Measurements from ENCODE around the gene HSPB6.

HSPB6 gene

DNA sequence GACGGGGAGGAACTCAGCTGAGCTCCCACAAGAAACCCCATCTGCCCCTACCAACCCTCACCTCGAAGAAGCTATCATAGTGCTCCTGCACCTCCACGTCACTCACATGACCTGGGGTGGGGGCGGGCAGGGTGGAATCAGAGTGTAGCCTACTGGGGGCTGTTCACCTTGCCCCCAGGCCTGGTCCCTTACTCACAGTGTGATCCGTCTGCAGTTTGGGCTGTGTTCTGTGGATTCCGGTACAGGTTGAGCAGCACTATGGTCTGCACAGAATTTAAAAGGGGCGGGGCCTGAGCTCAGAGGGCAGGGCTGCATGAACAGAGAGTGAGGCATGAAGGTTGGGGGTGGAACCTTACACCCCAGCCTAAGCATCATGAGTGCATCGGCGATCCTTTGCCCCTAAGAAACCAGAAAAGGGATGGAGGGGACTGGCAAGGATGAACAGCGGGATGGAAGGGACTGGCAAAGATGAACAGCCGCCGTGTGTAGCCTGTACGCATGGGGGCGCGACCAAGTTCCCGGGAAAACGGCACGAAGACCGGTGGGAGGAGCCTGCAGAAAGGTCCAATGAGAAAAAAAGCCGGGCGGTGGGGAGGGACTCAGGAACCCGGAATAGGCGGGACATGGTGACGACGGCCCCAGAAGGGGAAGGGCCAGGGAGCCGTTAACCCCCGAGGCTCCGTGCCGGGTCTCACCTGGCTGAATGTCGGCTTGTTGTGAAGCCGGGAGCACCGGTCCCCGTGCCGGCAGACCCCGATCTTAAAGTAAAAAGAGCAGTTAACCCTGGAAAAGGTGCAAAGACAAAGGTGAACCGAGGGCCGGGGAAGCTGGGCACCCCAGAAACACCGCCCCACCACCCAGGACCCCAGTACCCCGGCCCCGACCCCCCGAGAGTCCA, 12.2 kb downstream of the HSPB6 start:
- DNase-seq (ENCODE audit: low spot score): peak; percentile 86

DNA sequence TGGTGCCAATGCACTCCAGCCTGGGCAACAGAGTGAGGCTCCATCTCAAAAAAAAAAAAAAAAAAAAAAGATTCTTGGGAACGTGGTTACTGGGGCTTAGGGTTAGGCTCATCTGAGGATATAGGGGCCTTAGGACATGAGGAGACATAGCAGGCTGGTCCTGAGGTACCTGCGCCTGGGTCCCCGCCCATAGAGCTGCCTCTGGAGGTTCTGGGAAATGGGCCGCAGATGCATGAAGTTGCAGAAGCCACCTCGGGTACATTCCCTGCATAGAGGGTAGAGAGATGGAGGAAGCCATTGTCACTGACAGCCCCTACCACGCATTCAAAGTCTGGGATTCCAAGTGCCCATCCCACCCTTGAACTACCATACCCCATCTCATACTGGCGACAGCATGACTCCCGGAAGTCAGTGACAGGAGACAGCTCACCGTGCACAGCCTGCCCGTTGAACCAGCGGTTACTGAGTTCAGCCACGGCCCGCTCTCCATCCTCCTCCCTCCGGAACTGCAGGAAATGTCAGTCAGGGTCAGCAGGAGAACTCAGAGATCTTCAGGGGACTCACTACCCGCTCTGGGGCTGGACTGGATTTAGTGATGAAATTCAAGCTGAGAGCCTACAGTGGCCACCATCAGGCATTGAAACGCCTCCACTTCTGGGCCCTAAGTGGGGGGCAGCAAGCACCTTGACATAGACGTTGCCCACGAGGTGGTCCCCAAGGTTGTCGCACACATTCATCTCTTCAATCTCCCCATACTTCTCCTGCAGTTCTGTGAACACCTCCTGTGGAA, 13.0 kb downstream of the HSPB6 start:
- DNase-seq (ENCODE audit: low spot score): no peak

DNA sequence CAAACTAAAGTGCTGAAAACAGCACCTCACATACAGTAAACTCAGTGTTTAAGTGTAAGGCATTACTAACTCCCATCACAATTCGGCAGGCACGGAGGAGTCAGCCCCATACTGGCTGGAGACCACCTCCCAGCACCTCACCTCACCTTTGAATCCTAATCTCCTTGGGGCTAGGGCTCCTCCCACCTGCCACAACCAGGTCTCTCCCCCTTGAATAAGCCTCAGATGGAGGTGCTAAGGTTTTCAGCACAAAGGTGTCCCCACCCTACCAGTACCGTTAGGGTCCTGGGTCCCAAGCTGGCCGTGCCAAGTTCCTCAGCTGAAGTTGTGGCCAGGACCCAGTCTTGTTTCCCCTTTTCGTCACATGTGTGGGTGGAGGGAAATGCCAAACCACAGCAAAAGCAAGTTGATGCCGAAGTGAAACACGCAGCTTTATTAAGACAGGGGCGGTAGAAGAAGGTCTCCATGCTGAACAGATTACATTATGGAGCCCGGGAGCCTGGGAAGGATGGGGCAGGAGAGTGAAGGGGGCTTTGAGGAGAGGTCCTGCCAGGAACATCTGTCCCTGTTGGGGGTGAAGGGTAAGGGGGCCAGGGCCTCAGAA, 14.6 kb downstream of the HSPB6 start, which contains the start of gene IGFLR1:
IGFLR1 (minus strand) TSS at position 332 of the 604 bp plus-strand sequence. CDS start 1,272 bp downstream, outside the sequence.
- peak; percentile 58 for DNase-seq (ENCODE audit: low spot score)

DNA sequence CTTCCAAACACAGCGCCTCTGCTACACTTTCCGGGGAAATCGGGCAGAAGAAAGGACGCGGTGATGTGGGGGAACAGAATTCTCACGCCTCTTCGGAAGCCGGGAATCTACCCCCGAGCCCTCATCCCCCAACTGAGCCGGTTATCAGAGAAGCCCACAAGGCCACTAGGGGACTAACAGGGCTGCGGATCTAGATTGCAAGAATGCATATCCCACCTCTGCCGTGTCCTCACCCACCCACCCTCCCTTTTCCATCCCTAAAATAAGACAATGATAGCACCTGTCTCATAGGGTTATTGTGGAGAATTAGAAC, 15.7 kb downstream of the HSPB6 start:
- no peak for DNase-seq (ENCODE audit: low spot score)

DNA sequence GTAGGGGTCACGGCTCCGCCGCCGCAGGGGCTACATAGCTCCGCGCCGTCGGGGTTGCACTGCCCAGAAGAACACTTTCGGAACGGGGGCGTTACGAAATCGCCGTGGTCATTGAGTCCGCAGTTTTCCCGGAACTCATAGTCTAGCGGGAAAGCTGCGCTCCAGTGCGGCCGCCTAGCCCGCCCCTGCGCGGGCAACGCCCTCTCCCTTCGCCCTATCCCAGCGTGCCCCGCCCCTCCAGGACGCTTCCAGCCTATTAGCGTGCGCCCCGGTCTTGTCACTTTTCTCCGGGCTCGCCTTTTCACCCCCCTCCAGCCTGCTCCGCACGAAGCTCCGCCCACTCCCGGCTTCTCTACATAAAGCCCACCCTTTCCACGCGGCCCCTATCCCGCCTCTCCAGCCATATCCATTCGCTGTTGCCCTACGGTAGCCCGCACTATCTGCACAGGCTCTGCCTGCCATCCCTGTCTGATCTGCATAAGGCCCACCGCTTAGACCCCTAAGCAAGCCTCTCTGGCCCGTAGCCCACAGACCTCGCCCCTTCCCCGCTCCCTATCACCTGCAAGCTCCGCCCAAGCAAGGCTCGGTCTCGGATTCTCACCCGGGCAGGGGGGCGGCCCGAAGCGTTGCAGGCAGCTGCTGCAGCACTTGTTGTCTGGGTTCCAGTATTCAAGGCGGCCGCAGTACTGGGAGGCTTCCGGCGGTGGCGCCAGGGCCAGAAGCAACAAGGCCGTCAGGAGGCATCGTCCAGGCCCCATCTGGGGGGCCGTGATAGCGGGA, 16.2 kb downstream of the HSPB6 start:
- DNase-seq (ENCODE audit: low spot score): peak; percentile 98

DNA sequence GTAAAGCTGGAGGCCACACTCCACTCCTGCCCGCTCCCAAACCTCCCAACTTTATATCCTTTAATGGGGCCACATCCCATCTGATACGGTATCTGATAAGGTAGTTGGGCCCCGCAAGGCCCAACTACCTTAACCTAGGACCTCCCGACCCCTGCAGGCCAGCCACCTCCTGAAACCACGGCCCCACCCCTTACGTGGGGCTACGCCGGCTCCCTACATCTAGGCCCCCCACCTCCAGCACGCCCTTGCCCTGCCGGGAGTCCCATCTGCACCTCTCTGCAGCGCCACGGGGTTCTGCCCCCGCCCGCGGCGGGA, 16.8 kb downstream of the HSPB6 start:
- no peak for DNase-seq (ENCODE audit: low spot score)

DNA sequence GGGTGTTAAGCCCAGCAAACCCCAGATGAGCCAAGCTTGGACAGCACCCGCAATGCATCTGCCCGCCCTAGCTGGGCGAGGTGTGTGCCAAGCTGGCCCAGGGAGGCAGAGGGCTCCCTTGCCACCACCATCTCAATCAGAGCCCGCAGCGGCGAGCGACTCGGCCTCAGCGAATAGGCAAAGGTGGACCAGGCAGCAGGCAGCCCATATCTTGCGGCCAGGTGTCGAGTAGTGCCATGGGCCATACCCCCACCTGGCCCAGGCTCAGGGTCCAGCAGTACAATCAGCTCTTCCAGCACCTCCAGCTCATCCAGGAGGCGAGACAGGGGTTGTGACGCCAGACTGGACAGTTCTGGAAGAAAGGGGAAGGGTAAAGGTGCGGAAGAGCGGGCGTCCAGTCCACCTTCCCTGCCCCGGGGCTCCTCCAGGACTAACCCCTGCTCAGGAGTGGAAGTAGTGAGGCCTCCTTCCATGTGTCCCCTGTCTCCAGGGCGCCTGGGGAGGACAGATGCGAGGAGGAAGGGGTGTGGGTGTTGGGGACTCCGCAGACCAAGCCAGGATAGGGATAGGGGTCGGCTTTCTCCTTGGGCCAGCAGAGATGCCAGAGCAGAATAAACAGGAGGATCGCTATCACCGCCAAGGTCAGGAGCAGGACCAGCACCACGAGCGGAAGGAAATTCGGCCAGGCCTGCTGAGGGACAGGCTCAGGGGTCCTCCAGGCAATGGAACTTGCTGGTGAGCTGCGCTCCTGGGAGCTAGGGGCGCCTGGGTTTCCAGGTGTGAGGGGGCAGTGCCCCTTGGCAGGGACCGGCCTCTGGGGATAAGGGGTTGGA, 17.3 kb downstream of the HSPB6 start:
- no peak for DNase-seq (ENCODE audit: low spot score)

DNA sequence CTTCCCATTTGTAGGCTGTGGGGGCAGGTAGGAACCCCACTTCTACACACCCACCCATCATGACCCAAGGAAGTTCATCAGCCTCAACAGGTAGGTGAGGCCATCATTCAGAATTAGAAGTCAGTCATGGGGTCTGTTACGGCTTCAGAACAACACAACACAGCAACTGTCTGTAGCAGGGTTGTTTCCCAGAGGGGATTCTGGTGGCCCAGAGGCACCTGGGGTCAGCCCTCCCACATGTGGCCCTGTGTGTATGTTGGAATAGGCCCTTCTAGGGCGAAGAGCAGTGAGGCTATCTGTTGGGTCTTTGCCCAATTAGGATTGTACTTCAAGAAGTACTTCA, 18.0 kb downstream of the HSPB6 start:
- no peak for DNase-seq (ENCODE audit: low spot score)

DNA sequence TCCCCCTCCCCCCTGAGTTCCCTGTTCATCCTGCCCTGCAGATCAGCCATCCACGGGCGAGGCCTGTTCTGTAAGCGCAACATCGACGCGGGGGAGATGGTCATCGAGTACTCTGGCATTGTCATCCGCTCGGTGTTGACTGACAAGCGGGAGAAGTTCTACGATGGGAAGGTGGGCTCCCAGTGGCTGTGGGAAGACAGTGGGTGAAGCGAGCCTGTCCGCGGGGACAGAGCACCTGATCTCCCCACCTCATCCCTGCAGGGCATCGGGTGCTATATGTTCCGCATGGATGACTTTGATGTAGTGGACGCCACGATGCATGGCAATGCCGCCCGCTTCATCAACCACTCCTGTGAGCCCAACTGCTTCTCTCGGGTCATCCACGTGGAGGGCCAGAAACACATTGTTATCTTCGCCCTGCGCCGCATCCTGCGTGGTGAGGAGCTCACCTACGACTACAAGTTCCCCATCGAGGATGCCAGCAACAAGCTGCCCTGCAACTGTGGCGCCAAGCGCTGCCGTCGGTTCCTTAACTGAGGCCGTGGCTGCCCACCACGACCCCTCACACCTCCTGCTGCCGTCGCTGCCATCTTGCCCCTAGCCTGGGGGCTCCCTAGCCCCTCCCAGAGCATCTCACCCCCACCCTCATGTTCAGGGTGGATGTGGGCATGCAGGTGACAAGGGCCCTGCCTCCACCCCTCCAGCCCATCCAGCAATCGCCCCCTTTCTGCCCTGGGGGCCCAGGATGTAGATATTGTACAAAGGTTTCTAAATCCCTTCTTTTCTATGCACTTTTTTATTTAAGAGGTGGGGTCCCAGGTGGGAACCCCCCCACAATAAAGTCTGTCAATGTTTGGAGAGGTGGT, 18.6 kb downstream of the HSPB6 start:
- DNase-seq (ENCODE audit: low spot score): no peak

DNA sequence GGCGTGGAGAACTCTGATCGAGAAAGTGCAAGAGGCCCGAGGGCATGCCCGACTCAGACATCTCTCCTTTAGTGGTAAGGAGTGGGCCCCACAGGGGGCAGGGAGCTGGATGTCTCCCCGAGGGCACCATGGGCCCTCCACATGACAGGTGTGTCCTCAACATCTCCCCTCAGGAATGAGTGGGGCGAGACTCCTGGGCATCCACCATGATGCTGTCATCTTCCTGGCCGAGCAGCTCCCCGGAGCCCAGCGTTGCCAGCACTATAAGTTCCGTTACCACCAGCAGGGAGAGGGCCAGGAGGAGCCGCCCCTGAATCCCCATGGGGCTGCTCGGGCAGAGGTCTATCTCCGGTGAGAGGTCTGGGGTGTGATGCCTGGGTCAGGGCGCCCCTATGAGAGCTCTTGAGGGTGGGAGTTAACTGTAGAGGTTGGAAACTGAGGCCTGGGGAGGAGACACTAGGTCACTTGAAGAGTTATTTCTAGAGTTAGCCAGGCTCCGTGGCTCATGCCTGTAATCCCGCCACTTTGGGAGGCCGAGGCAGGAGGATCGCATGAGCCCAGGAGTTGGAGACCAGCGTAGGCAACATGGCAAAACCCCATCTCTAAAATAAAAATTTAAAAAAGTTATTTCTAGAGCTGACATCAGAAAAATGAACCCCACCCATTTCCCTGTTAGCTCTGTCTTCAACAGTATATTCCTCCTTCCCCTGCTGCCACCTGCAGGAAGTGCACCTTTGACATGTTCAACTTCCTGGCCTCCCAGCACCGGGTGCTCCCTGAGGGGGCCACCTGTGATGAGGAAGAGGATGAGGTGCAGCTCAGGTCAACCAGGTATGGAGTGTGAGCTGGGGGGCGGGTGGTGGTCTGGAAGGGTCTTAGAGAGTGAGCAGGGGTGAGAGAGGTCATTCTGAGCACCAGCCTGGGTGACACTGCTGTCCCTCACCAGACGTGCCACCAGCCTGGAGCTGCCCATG, 19.6 kb downstream of the HSPB6 start:
- peak; percentile 47 for DNase-seq (ENCODE audit: low spot score)

DNA sequence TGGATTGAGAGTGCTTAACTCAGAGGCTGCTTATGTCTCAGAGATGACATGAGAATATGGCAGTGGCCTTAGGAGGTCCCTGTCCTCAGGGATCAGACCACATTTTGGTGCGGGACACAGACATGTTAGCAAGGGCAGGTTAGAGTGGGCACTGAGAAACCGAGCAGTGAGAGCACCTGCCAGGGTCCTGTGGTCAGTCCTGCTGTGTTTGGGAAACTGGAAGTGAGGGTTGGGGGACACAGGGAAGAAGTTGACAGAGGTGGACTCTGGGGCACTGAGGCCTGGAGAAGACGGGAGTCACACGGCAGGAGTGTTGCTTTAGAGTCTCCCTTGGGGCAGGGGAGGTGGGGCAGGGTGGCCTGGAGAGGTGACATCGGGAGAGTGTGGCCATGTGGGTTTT, 21.9 kb downstream of the HSPB6 start:
- no peak for DNase-seq (ENCODE audit: low spot score)

DNA sequence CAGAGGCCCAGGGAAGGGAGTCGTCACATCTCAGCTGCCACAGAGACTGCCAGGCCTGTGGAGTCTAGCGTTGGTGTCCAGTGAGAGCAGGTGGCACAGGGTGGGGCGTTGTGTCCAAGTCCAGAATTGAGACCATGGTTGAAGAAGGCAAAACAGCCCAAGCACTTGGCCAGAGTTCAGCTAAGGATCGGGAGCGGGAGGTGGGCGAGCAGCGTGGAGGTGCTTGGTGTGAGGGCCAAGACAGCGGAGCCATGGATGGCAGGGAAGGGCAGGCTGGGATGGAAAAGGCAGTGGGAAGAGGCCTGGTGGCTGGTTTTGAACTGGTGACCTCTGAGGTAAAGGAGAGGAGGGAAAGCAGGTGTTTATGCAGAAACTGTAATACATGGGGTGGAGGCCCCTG, 22.6 kb downstream of the HSPB6 start:
- no peak for DNase-seq (ENCODE audit: low spot score)

DNA sequence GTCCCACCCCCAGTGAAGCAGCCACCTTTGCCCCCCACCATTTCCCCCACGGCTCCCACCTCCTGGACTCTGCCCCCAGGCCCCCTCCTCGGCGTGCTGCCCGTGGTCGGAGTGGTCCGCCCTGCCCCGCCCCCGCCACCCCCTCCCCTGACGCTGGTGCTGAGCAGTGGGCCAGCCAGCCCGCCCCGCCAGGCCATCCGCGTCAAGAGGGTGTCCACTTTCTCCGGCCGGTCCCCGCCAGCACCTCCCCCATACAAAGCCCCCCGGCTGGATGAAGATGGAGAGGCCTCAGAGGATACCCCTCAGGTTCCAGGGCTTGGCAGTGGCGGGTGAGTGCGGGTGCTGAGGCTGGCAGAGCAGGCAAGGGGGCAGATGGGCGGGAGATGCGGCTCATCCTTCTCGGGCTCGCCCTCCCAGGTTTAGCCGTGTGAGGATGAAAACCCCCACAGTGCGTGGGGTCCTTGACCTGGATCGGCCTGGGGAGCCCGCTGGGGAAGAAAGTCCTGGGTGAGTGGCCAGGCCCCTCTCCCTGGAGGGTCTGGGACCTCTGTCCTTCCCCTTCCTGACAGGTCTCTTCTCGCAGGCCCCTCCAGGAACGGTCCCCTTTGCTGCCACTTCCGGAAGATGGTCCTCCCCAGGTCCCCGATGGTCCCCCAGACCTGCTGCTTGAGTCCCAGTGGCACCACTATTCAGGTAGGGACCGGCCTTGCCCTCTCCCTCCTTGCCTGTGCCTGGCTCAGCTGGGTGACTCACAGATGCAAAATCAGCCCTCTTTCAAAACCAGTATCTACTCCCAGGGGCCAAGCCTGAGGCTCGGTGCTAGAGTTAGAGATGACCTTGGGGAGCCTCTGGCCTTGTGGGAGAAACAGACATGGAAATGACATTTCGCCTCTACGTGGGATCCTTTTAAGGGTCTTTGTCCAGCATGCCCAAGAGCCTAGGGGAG, 23.4 kb downstream of the HSPB6 start:
- DNase-seq (ENCODE audit: low spot score): no peak

DNA sequence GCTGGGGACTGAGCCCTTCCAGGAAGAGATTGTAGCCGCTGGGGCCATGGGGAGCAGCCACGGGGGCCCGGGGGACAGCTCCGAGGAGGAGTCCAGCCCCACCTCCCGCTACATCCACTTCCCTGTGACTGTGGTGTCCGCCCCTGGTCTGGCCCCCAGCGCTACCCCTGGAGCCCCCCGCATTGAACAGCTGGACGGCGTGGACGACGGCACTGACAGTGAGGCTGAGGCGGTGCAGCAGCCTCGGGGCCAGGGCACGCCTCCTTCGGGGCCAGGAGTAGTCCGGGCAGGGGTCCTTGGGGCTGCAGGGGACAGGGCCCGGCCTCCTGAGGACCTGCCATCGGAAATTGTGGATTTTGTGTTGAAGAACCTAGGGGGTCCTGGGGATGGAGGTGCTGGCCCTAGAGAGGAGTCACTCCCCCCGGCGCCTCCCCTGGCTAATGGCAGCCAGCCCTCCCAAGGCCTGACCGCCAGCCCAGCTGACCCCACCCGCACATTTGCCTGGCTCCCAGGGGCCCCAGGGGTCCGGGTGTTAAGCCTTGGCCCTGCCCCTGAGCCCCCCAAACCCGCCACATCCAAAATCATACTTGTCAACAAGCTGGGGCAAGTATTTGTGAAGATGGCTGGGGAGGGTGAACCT, 24.2 kb downstream of the HSPB6 start:
- DNase-seq (ENCODE audit: low spot score): no peak

DNA sequence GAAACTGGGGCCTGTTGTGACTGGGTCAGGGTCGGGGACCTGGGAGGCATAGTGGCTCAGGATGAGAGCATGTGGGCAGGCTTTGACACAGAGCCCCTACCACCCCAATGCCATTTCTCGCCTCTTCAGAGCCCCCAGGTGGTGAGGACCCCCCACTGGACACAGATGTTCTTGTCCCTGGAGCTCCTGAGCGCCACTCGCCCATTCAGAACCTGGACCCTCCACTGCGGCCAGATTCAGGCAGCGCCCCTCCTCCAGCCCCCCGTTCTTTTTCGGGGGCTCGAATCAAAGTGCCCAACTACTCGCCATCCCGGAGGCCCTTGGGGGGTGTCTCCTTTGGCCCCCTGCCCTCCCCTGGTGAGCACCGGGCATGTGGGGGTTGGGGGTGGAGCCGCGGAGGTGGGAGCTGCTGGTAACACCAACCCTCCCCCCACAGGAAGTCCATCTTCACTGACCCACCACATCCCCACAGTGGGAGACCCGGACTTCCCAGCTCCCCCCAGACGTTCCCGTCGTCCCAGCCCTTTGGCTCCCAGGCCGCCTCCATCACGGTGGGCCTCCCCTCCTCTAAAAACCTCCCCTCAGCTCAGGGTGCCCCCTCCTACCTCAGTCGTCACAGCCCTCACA, 24.9 kb downstream of the HSPB6 start:
- no peak for DNase-seq (ENCODE audit: low spot score)

DNA sequence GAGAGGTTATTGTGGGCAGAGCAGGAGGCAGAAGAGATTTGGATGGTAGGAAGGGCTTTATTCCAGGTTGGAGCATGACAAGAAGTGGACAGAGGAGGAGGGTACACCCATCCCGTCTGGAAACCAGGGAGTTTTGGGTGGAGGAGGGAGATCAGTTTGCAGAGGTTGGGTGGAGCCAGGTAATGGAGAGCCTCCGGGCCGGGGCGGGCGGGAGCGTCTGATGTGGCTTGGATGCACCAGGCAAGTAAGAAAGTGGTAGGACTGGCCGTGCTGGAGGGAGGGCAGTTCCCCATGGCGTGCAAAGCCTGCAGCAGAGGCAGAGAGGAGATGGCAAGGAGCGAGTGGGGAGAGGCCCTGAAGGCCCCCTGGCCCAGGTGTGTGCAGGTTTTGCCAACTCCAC, 25.5 kb downstream of the HSPB6 start:
- no peak for DNase-seq (ENCODE audit: low spot score)

DNA sequence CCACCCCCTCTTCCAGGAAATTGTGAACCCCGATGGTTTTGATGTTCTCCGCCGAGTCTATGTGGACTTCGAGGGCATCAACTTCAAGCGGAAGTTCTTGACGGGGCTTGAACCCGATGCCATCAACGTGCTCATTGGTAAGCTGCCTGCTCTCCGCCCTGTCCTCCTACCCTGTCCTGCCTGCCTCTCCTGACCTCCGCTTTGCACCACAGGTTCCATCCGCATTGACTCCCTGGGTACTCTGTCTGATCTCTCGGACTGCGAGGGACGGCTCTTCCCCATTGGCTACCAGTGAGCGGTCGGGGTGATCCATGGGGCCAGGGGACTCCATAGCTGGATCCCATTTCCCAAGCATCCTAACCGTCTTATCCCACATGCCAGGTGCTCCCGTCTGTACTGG, 26.5 kb downstream of the HSPB6 start:
- DNase-seq (ENCODE audit: low spot score): no peak
